Measurements from ENCODE around the gene SMARCA4. TPM values are rescaled to one million over a fixed set of nuclear protein-coding genes. Genes with fewer than 3 reads are reported as not detected.
"Not testable (repeated sequence)": the region's sequence is repeated elsewhere in the genome, so short reads cannot be mapped to it uniquely, and the experiment has no call there.

Gene SMARCA4
- total RNA-seq, 2 experiments from 2014 or later: 409 to 554 TPM

- Histone ChIP-seq H3K4me2 (ENCODE audit: low read length) (peak overlapping the region; percentile 91), H3K4me3 (ENCODE audit: low read depth, low read length, poor library complexity, severe bottlenecking) (peak overlapping the region; percentile 82), H2AFZ (ENCODE audit: low read length) (no peak overlapping the region), H3K79me2 (ENCODE audit: insufficient read depth, low read depth, low read length) (peaks cover 27% of the 10 kb centered on the region), H3K36me3 (ENCODE audit: insufficient read depth, low read length) (peaks cover 15% of the 10 kb centered on the region), H3K9me3 (ENCODE audit: low read length) (no peaks in the 10 kb centered on the region), H3K9me2 (ENCODE audit: insufficient read depth, low read length) (no peaks in the 10 kb centered on the region), H3K4me1 (ENCODE audit: insufficient read depth, low read length, poor library complexity, severe bottlenecking) (peaks cover 21% of the 10 kb centered on the region), H3K27ac (ENCODE audit: low read depth, low read length, poor library complexity, severe bottlenecking) (peak overlapping the region; percentile 4), H4K20me1 (ENCODE audit: insufficient read depth, low read length) (no peaks in the 10 kb centered on the region)
- POLR2A ChIA-PET: interaction anchor here (0.7 kb wide), 2 partner anchors 119 to 159 kb away, joined by 3 to 4 read pairs; no protein-coding TSS in a partner anchor
- no TSS peak for BruUV-seq (replicated peaks)
- no peak for DNase-seq (ENCODE audit: low spot score)
- intact Hi-C loops (cut with micrococcal nuclease; ENCODE audit: unreplicated experiment): no loop called here
- CTCF ChIA-PET (ENCODE audit: unreplicated experiment): no interaction called here
- no peak for TF ChIP-seq EZH2phosphoT487 (IDR thresholded peaks at IDR 0.05; ENCODE audit: borderline replicate concordance, low read depth, low read length)
- no peak for TF ChIP-seq CTCF (conservative IDR thresholded peaks at IDR 0.05; ENCODE audit: low read length)
Measured at GRCh38 chr19:10929402-10929794, 31.4 kb upstream of the SMARCA4 start.

- Histone ChIP-seq H3K4me3 (ENCODE audit: low read depth, low read length, poor library complexity, severe bottlenecking) (no peak overlapping the region), H4K20me1 (ENCODE audit: insufficient read depth, low read length) (no peaks in the 10 kb centered on the region), H3K4me2 (ENCODE audit: low read length) (no peak overlapping the region), H3K36me3 (ENCODE audit: insufficient read depth, low read length) (peaks cover 5% of the 10 kb centered on the region), H3K27ac (ENCODE audit: low read depth, low read length, poor library complexity, severe bottlenecking) (no peak overlapping the region), H2AFZ (ENCODE audit: low read length) (no peak overlapping the region), H3K4me1 (ENCODE audit: insufficient read depth, low read length, poor library complexity, severe bottlenecking) (peaks cover 22% of the 10 kb centered on the region), H3K9me2 (ENCODE audit: insufficient read depth, low read length) (no peaks in the 10 kb centered on the region), H3K79me2 (ENCODE audit: insufficient read depth, low read depth, low read length) (peaks cover 9% of the 10 kb centered on the region), H3K9me3 (ENCODE audit: low read length) (no peaks in the 10 kb centered on the region)
- intact Hi-C loops (cut with micrococcal nuclease; ENCODE audit: unreplicated experiment): loop anchor here (2.0 to 5.0 kb wide), 4 partner anchors 105 to 267 kb away; no protein-coding TSS in a partner anchor
- no peak for DNase-seq (ENCODE audit: low spot score)
- ChIA-PET POLR2A (no interaction called here), CTCF (ENCODE audit: unreplicated experiment) (interaction anchor here (0.6 to 1.0 kb wide), 2 partner anchors 128 to 154 kb away, joined by 3 read pairs; no protein-coding TSS in a partner anchor)
- TF ChIP-seq CTCF (conservative IDR thresholded peaks at IDR 0.05; ENCODE audit: low read length) (no peak), EZH2phosphoT487 (IDR thresholded peaks at IDR 0.05; ENCODE audit: borderline replicate concordance, low read depth, low read length) (no peak)
- BruUV-seq (replicated peaks): no TSS peak
Measured at GRCh38 chr19:10935371-10936059, 25.3 kb upstream of the SMARCA4 start.

- H3K4me2 ChIP-seq (ENCODE audit: low read length): no peak overlapping the region
- no peaks in the 10 kb centered on the region for H4K20me1 ChIP-seq (ENCODE audit: insufficient read depth, low read length)
- peaks cover 4% of the 10 kb centered on the region; the same call in 1 of the 2 replicates for H3K79me2 ChIP-seq (ENCODE audit: insufficient read depth, low read depth, low read length)
- ChIA-PET CTCF (ENCODE audit: unreplicated experiment) (no interaction called here), POLR2A (interaction anchor here (0.6 to 1.2 kb wide), 5 partner anchors 18 to 271 kb away, joined by 3 read pairs; no protein-coding TSS in a partner anchor)
- H3K9me3 ChIP-seq (ENCODE audit: low read length): no peaks in the 10 kb centered on the region
- DNase-seq (ENCODE audit: low spot score): peak; percentile 88
- H3K4me1 ChIP-seq (ENCODE audit: insufficient read depth, low read length, poor library complexity, severe bottlenecking): peaks cover 31% of the 10 kb centered on the region
- no peak overlapping the region for H2AFZ ChIP-seq (ENCODE audit: low read length)
- no peak overlapping the region for H3K27ac ChIP-seq (ENCODE audit: low read depth, low read length, poor library complexity, severe bottlenecking)
- H3K36me3 ChIP-seq (ENCODE audit: insufficient read depth, low read length): no peaks in the 10 kb centered on the region
- intact Hi-C loops (cut with micrococcal nuclease; ENCODE audit: unreplicated experiment): loop anchor here (2.0 to 5.0 kb wide), 4 partner anchors 104 to 266 kb away; no protein-coding TSS in a partner anchor
- BruUV-seq (replicated peaks): no TSS peak
- TF ChIP-seq CTCF (conservative IDR thresholded peaks at IDR 0.05; ENCODE audit: low read length): peak; percentile 79
- no peak for TF ChIP-seq EZH2phosphoT487 (IDR thresholded peaks at IDR 0.05; ENCODE audit: borderline replicate concordance, low read depth, low read length)
- no peaks in the 10 kb centered on the region for H3K9me2 ChIP-seq (ENCODE audit: insufficient read depth, low read length)
- H3K4me3 ChIP-seq (ENCODE audit: low read depth, low read length, poor library complexity, severe bottlenecking): no peak overlapping the region
Measured at GRCh38 chr19:10936661-10937084, 24.2 kb upstream of the SMARCA4 start.

GRCh38 chr19:10941649-10942048, 19.2 kb upstream of the SMARCA4 start:
- H3K4me1 ChIP-seq (ENCODE audit: insufficient read depth, low read length, poor library complexity, severe bottlenecking): peaks cover 46% of the 10 kb centered on the region
- H3K27ac ChIP-seq (ENCODE audit: low read depth, low read length, poor library complexity, severe bottlenecking); H3K79me2 ChIP-seq (ENCODE audit: insufficient read depth, low read depth, low read length); H3K4me2 ChIP-seq (ENCODE audit: low read length); H3K9me3 ChIP-seq (ENCODE audit: low read length); H4K20me1 ChIP-seq (ENCODE audit: insufficient read depth, low read length); H3K36me3 ChIP-seq (ENCODE audit: insufficient read depth, low read length); H3K9me2 ChIP-seq (ENCODE audit: insufficient read depth, low read length); H3K4me3 ChIP-seq (ENCODE audit: low read depth, low read length, poor library complexity, severe bottlenecking); BruUV-seq (replicated peaks); DNase-seq (ENCODE audit: low spot score): not testable (repeated sequence)
- H2AFZ ChIP-seq (ENCODE audit: low read length): peak overlapping the region; percentile 54; the same call in 1 of the 2 replicates
- CTCF ChIA-PET (ENCODE audit: unreplicated experiment): interaction anchor here (0.6 to 1.2 kb wide), 5 partner anchors 13 to 94 kb away, joined by 3 to 12 read pairs (median 3); no protein-coding TSS in a partner anchor
- intact Hi-C loops (cut with micrococcal nuclease; ENCODE audit: unreplicated experiment): loop anchor here (1.0 kb wide), 2 partner anchors 39 to 94 kb away; no protein-coding TSS in a partner anchor
- POLR2A ChIA-PET: interaction anchor here (0.8 to 2.1 kb wide), 4 partner anchors 13 to 39 kb away, joined by 3 to 8 read pairs (median 4); no protein-coding TSS in a partner anchor
